Sigmoid colon (tissue), 4 donors: Measurements from ENCODE around the gene KLF16.
"Not testable (repeated sequence)": the region's sequence is repeated elsewhere in the genome, so short reads cannot be mapped to it uniquely, and the experiment has no call there.

ENCODE experiments used
- CTCF ChIP-seq, 4 experiments: fragments of 450-650 bp in 3 of 4; fragments of 200-600 bp in 1 of 4; IDR thresholded peaks; one replicate each; pipeline ENCODE4 v1.5.1; 2016 to 2019; ENCODE audit warnings: antibody characterized with exemption in 4 of 4, mild to moderate bottlenecking in 3 of 4, moderate library complexity in 2 of 4
- EP300 ChIP-seq, 4 donors: sonication (generic); formaldehyde crosslinking; IDR thresholded peaks; one replicate each; pipeline ENCODE4 v1.6.1; 2017; ENCODE audit warnings: antibody characterized with exemption in 4 of 4

- not testable (repeated sequence) for TF ChIP-seq CTCF, EP300 (IDR thresholded peaks at IDR 0.05)
These were observed 11.9 kb upstream of the KLF16 start for GRCh38 chr19:1875265-1875645.
